Fibroblast of skin of scalp (primary cell): ENCODE data around the gene PRADC1.

Source experiments
- DNase-seq: peaks from one replicate; pipeline ENCODE4 v3.0.0-alpha.2; 2013

PRADC1 gene

DNA sequence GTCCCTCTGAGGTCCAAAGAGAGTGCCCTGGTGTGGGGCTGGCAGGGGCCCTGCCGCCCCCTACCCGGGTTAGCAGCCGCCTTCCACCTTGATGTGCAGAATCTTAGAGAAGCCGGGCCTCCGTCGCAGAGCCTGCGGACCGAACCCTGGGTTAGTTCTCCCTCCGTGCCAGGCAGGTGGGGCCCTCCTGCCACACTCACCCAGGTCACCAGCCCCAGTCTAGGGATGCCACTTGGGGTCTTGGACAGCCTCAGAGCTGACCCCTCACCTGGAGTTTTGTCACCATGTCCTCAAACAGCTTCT, 25.8 kb upstream of the PRADC1 start:
- no peak for DNase-seq

DNA sequence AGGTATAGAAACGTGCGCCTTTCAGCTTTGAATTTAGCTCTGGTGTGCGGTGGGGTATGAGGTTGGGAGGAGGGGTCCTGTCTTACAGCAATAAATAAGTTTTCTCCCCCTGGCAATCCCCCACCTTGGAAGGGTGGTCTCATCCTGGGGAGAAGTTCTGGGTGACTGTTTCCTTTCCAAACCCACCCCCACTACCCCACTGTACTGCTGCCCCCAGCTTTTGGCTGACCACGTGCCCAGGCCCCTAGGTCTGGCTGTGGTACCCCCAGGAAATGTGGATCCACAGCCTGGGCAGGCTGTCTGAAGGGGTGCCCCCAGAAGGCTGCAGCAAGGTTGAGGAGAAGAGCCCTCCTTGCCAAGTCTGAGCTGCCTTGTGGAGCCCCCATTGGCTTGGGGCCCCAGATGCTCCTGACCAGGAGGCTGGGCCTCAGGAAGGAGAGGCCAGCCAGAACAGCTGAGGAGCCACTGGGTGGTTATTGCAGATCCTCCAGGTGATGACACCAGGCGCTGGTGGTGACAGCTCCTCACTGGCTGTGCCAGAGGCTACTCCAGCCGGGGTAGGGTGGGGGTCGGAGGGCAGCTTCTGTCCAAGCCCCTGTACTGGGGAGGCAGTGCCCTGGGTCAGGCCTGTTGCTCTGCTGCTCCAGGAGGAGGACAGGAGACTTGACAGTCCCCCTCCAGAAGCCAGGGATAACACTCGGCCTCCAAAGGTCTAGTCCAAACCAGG, 25.3 kb upstream of the PRADC1 start:
- DNase-seq = no peak

DNA sequence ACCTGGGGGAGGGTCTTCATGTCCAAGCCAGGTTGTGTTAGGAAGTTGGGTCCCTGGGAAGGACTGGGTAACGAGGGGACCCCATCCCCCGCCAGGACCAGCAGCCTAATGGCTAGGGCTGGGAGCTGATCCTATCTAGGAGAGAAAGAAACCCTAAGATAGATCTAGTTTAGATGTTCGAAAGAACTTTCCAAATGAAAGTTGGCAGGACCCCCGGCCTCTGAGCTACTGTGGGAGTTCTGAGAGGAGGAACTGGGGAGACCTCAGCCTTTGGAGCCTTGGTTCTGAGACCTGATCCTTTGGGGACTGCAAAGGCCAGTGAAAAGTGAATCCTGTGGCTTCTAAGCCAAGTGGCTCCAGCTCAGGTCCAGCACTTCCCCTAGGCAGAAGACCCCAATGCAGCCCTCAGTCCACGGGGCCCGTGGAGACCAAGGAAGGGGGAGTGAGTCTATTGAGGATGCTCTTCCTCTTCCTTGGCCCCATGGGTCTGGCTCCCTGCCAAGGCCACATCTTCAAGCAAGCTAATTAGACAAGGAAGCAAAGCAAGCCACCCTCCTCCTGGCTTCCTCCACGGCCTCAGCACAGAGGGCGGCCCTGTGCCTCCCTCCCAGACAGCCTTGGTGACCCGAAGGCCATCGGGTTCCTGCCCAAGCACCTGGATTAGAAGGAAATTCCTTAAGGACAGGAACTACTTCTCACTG, 24.5 kb upstream of the PRADC1 start:
- DNase-seq = no peak

GRCh38 chr2:73257021-73257420, 24.0 kb upstream of the PRADC1 start:
- no peak for DNase-seq

DNA sequence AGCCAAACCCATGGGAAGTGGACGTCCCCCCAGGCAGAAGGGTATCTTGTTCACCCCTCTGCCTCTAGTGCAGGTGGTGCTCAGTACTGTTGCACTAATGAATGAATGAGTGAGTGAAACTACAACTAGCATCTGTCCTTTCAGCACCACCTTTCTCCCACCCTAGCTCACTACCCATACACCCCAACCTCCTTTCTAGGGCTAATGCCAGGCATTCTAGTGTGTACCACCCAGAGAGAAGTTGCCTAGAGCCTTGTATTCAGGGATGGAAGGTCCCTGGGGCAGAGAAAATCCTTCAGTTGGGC, 23.5 kb upstream of the PRADC1 start:
- DNase-seq = no peak

GRCh38 chr2:73255907-73256617, 23.0 kb upstream of the PRADC1 start:
- DNase-seq = no peak

DNA sequence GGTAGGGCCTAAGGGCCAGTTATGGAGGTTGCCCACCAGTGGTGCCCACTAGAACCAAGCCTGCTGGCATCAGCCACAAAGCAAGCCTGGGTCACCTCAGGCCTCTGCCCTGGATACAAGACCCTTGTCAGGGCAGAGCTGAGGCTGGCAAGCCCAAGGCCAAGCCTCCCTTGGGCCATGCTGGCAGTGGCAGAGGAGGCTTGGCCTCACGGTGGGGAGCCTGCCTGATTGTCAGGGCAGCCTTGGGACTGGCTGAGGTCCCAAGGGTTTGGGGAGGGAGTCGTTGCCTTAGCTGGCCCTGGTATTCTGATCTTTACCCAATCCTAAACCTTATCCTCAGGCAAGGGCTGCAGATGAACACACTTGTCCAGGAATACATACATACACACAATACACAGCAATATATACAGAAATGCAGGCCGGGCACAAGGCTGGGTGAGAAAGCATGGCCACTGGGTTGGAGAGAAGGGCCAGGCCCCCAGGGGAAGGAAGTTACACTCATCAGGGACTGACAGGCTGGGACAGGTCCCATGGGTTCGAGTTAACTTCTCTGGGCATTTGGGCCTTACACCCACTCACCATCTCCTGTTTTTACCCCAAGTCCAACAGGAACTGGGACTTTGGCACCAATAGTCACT, 22.1 kb upstream of the PRADC1 start:
- no peak for DNase-seq

- DNase-seq = no peak
These were observed 21.4 kb upstream of the PRADC1 start for GRCh38 chr2:73254343-73255006.

DNA sequence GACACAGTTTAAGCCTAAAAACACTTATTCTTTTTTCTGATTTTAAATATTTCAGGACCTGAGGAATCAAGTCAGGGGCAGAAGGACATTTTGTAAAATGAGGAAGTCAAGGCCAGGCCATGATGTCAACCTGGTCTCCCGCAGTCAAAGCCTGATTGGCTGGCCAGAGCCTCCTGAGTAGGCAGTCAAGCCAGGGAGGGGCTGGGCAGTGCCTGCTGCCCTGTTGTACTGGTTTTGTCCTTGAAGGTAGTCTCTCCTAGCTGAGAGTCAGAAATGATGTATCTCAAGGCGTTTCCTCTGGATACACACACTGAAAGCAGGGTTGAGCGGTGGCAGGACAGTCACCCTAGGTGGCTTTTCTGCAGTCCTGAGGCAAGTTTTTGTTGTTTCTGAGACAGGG, 20.9 kb upstream of the PRADC1 start:
- DNase-seq = no peak

DNA sequence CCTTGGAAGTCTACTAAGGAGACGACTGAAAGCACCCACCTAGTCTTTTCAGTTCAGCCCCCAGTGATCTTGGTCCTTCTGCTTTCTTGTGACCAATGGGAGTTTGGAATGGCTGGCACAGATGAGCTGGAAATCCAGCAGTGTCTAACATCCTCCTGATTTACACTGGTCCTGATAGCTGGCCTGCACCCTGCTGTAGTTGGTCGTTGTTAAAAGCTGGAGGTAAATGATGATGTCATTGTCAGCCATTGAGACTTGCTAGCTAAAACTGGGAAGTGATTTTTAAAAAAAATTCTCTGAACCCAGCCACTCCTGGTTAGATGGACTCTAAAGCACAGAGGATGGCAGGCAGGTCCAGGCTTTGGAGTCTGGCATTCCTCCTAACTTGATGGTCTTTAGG, 20.4 kb upstream of the PRADC1 start:
- no peak for DNase-seq

DNA sequence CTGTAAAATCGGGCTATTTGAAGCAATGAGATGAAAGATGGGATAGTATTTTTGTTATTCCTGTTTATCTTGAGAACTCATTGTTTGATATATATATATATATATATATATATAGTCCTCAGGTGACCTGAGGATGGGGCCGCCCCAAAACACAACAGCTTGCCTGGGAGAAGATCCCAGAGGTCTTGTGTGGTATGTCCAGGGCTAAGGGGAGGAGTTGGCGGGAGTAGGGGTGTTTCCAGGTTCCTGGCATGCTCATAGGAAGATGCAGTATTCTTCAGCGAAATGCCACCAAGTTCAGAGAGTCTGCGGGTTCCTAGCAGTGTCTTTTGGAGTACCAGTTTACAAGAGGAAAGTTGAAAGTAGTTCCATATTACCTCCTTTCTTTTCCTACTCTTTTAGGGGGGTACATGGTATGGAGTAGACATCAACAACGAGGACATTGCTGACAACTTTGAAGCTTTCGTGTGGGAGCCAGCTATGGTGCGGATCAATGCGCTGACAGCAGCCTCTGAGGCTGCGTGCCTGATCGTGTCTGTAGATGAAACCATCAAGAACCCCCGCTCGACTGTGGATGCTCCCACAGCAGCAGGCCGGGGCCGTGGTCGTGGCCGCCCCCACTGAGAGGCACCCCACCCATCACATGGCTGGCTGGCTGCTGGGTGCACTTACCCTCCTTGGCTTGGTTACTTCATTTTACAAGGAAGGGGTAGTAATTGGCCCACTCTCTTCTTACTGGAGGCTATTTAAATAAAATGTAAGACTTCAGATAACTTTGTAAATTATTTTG, 19.4 kb upstream of the PRADC1 start:
- no peak for DNase-seq

GRCh38 chr2:73250872-73251846, 18.1 kb upstream of the PRADC1 start:
- DNase-seq = no peak

DNA sequence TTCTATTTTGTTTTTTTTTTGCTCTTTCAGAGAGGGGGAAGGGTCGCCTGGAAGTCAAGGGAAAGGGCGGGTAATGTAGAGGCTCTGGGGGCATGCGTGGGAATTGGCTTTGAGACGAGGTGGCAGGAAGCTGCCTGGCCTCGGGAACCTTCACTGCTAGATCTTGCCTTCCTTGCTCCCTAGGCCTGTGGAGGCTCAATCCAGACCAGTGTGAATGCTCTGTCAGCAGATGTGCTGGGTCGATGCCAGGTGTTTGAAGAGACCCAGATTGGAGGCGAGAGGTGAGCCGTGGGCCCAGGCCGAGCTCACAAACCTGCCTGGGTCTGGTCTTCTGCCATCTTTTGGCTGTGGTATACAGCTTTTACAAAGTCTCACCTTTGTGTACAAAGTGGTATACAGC, 16.6 kb upstream of the PRADC1 start:
- DNase-seq = no peak

DNA sequence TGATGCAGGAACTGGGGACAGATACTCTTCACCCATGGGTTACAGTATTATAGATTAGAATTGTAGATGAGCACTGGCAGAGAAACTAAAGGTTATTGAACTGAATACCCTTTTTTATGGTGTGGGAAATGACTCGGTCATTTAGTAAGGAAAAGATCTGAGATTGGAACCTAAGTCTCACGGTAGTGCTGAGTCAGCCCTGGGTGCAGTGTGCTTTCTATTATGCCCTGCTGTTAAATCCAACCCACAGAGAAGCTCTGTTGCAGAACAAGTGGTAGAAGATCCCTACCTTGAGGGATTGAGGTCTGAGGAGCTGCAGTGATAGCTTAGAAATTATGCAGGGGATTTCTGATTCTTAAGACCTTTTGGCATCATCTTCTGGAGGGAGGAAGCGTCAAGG, 13.8 kb upstream of the PRADC1 start:
- no peak for DNase-seq

GRCh38 chr2:73244580-73244979, 11.5 kb upstream of the PRADC1 start:
- DNase-seq = no peak

DNA sequence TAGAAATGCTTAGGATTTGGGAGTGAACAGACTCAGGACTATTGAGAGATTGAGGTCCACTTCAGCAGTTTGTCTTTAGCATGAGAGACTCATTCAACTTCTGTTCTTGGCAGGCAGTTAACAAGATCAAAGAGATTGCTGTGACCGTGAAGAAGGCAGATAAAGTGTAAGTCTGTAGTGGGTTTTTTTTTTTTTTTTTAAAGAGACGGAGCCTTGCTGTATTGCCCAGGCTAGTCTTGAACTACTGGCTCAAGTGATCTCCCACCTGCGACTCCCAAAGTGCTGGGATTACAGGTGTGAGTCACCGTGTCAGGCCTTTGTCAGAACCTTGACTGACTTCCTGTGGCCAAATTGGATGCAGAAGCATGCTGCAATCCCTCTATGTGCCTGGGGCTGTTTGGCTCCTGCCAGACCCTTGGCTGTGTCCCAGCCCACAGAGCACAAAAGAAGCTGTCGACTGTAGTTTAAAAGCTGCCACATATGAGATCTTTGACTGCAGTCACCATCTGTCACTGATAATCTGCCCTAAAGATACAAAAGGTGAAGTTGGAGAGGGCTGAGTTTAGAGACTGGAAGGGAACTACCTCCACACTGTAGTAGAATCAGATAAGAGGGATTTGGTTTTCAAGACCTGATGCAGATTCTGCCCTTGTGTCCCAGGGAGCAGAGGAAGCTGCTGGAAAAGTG, 11.0 kb upstream of the PRADC1 start:
- DNase-seq = no peak

DNA sequence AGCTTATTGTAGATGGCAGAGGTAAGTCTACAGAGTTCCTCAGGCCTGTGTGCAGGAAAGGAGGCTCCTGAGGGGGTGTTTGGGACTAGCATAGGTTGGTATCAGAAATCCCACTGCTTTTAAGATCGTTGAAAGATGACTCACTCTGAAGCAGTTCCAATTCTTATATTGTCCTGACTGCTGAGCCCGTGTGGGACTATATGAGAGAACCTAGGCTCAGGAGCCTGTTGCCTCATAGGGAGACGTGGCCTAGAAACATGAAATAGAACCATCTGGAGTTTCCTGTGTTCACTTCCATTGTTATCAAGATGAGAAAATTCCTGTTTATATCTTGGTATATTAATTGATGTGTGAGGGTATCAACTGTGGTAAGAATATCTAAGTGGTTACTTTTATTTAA, 6.7 kb upstream of the PRADC1 start:
- no peak for DNase-seq

DNA sequence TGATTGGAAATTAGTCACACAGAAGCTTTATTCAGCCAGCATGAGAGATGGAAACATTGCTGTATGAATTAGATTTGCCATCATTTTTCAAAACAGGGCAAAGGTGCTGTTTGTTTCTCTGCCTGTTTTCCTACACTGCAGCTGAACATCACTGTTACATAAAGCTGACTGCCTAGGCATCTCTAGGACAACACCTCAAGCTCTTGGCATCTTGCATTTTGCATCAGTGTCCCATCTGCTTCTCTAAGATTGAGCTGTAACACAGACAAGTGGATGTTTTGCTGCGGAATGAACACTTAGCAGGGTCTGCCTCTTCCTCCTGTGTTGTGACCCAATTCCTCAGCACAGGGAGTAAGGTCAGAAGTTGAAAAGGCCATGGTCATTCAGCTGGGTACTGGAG, 5.9 kb upstream of the PRADC1 start:
- no peak for DNase-seq

- DNase-seq = no peak
These were observed 5.1 kb upstream of the PRADC1 start for GRCh38 chr2:73238149-73238548.

DNA sequence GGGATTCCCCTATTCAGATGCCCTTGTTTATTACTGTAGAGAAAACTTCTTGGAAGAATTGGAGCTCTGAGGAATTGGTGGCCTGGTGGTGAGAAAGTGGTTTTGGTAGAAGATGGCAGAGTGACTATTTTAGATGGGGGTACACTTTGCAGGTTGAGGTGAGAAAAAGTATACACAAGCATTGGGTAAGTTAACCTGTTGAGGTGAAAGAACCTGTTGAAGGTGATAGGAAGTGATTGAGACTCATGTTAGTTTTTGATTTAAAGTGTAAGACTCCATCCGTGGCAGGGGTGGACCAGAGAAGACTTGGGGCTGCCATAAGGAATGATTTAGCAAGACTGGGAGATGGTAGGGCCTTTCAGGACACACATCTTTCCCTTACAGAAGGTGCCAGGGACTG, 4.1 kb upstream of the PRADC1 start:
- DNase-seq = no peak
